GM12864 (cell line): ENCODE measurements around the gene IVNS1ABP.
"Not testable (repeated sequence)": the region's sequence is repeated elsewhere in the genome, so short reads cannot be mapped to it uniquely, and the experiment has no call there.

Source experiments
- DNase-seq: peaks from one replicate; pipeline ENCODE4 v3.0.0-alpha.2; 2011; ENCODE audit warnings: low read depth
- H3K4me3 ChIP-seq: 2 replicates; pipeline ENCODE4 v1.5.1; 2011; ENCODE audit warnings: mild to moderate bottlenecking, low read depth, low read length, control low read depth
- CTCF ChIP-seq: IDR thresholded peaks from 2 replicates; pipeline ENCODE4 v1.5.1; 2011; ENCODE audit warnings: low read depth, mild to moderate bottlenecking, moderate library complexity, low read length, control low read depth, inconsistent platforms; ENCODE audit errors: missing control alignments

Gene IVNS1ABP

GRCh38 chr1:185317034-185317885 is at the start of gene IVNS1ABP:
TSS of gene IVNS1ABP (minus strand) at chr1:185317243. CDS start at chr1:185309493, 7,750 bp downstream.
- peak; percentile 37 for TF ChIP-seq CTCF
- H3K4me3 ChIP-seq = peak within 1 kb of the TSS; percentile 86
- DNase-seq = peak; percentile 89

GRCh38 chr1:185365951-185366350 is 48.9 kb upstream of the IVNS1ABP start:
- TF ChIP-seq CTCF = no peak
- DNase-seq = no peak
- no peak overlapping the region for H3K4me3 ChIP-seq

GRCh38 chr1:185364528-185364927 is 47.5 kb upstream of the IVNS1ABP start:
- peak; percentile 8 for DNase-seq
- H3K4me3 ChIP-seq = not testable (repeated sequence)

GRCh38 chr1:185363205-185363604 is 46.2 kb upstream of the IVNS1ABP start:
- no peak for DNase-seq
- TF ChIP-seq CTCF = no peak
- no peak overlapping the region for H3K4me3 ChIP-seq

GRCh38 chr1:185360714-185361113 is 43.7 kb upstream of the IVNS1ABP start:
- DNase-seq = no peak
- H3K4me3 ChIP-seq = no peak overlapping the region
- no peak for TF ChIP-seq CTCF

GRCh38 chr1:185358957-185359356 is 41.9 kb upstream of the IVNS1ABP start:
- no peak overlapping the region for H3K4me3 ChIP-seq
- no peak for DNase-seq
- TF ChIP-seq CTCF = no peak

- H3K4me3 ChIP-seq = no peak overlapping the region
- TF ChIP-seq CTCF = no peak
- DNase-seq = no peak
Observed at GRCh38 chr1:185355947-185356346, 38.9 kb upstream of the IVNS1ABP start.
